Measurements from ENCODE around the gene RUNX1. TPM values are rescaled to one million over a fixed set of nuclear protein-coding genes. Genes with fewer than 3 reads are reported as not detected.
A peak's percentile ranks its signal among the peaks of the same experiment; 100 is the strongest.

The RUNX1 gene
- total and polyA plus RNA-seq, 2 of the 13 experiments (the other 11 are each of a cell fraction or from before 2014, with no cell fraction given), result 5.4 to 6.4 TPM

GRCh38 chr21:34835526-34835925, 213.6 kb downstream of the RUNX1 start:
- ATAC-seq (peak; percentile 12), FAIRE-seq (peak; percentile 15), DNase-seq (ENCODE audit: low spot score) (peak; percentile 50)
- Histone ChIP-seq H3K27ac (ENCODE audit: extremely low read length, insufficient read depth, low read length) (peak overlapping the region; percentile 92), H3K36me3 (replicated peaks in 1 of 2; ENCODE audit: control insufficient read depth in 1 of 2, insufficient read depth in 2 of 2, low read length in 2 of 2) (peaks cover 6 to 39% of the 10 kb centered on the region in 2 experiments; a peak in 4 of 5 replicates), H3K9me3 (ENCODE audit: low read length) (no peaks in the 10 kb centered on the region), H3K27me3 (ENCODE audit: control insufficient read depth in 1 of 2, insufficient read depth in 2 of 2, low read length in 2 of 2) (no peaks in the 10 kb centered on the region), H3K4me3 (replicated peaks in 1 of 3; ENCODE audit: insufficient read depth in 1 of 3, low read depth in 2 of 3, low read length in 3 of 3) (peak overlapping the region in 1 of 3 experiments; percentile 45; a peak in 1 of 6 replicates), H2AFZ (ENCODE audit: low read length) (no peak overlapping the region), H3K4me2 (ENCODE audit: low read depth, low read length) (peak overlapping the region; percentile 66), H4K20me1 (ENCODE audit: insufficient read depth, low read length) (no peaks in the 10 kb centered on the region), H3K79me2 (ENCODE audit: insufficient read depth, low read length) (peaks cover 7% of the 10 kb centered on the region), H3K4me1 (ENCODE audit: insufficient read depth, low read length) (peaks cover 46% of the 10 kb centered on the region), H3K9ac (ENCODE audit: insufficient read depth, low read depth, low read length) (peak overlapping the region; percentile 71)
- in situ Hi-C loops (cut with HindIII; ENCODE audit: extremely low pct_ligation_motif_present, low pct_unique_long_range_greater_than_20kb), result no loop called here
- intact Hi-C loops (cut with micrococcal nuclease; ENCODE audit: unreplicated experiment), result loop anchor here (5.0 kb wide), 2 partner anchors 33 to 88 kb away; no protein-coding TSS in a partner anchor
- 48% methylated on average over 6 of the region's 6 CpGs for WGBS (ENCODE audit: low lambda C conversion rate)
- POLR2A ChIA-PET, result interaction anchor here (1.7 to 7.2 kb wide), 5 partner anchors 17 to 51 kb away, joined by 8 to 92 read pairs (median 28); no protein-coding TSS in a partner anchor
- CTCF ChIA-PET (ENCODE audit: low intra/inter-chr PET ratio, low total read pairs), result no interaction called here
- BruUV-seq (replicated peaks), result no TSS peak
- no peak for TF ChIP-seq HBP1 (CRISPR knock-in tag; IDR thresholded peaks at IDR 0.05; ENCODE audit: low read depth)
- TF ChIP-seq ZEB1 (IDR thresholded peaks at IDR 0.05; ENCODE audit: insufficient replicate concordance, low read depth), result no peak
- TF ChIP-seq TBX2 (CRISPR knock-in tag; IDR thresholded peaks at IDR 0.05; ENCODE audit: borderline replicate concordance), result 0 out of 2 replicates have a peak, but pooled peaks have one; percentile 50
- TF ChIP-seq ATF3 (CRISPR knock-in tag; IDR thresholded peaks at IDR 0.05), result no peak
- TF ChIP-seq EED (CRISPR knock-in tag; IDR thresholded peaks at IDR 0.05), result no peak
- TF ChIP-seq GMEB2 (CRISPR knock-in tag; IDR thresholded peaks at IDR 0.05; ENCODE audit: low read depth), result no peak
- no peak; the same call in 1 of the 2 replicates for TF ChIP-seq SOX13 (IDR thresholded peaks at IDR 0.05)
- peak in 1 of 2 experiments; percentile 62; a peak in 2 of 4 replicates for TF ChIP-seq SOX13 (CRISPR knock-in tag; conservative IDR thresholded peaks at IDR 0.05 in 1 of 2, IDR thresholded peaks at IDR 0.05 in 1 of 2)
- TF ChIP-seq KDM5B (CRISPR knock-in tag; IDR thresholded peaks at IDR 0.05; ENCODE audit: borderline replicate concordance), result 0 out of 2 replicates have a peak, but pooled peaks have one; percentile 23
- peak; percentile 3; the same call in 1 of the 2 replicates for TF ChIP-seq MYC (CRISPR knock-in tag; IDR thresholded peaks at IDR 0.05; ENCODE audit: borderline replicate concordance)
- peak; percentile 98 for TF ChIP-seq CEBPG (CRISPR knock-in tag; IDR thresholded peaks at IDR 0.05)
- no peak for TF ChIP-seq SMARCE1 (IDR thresholded peaks at IDR 0.05; ENCODE audit: borderline replicate concordance)
- peak in 1 of 2 experiments; percentile 6; a peak in 1 of 4 replicates for TF ChIP-seq KLF16 (CRISPR knock-in tag; IDR thresholded peaks at IDR 0.05)
- peak; percentile 42; the same call in 1 of the 2 replicates for TF ChIP-seq FOSL2 (CRISPR knock-in tag; IDR thresholded peaks at IDR 0.05)
- no peak for TF ChIP-seq USF2 (IDR thresholded peaks at IDR 0.05; ENCODE audit: low read depth, low read length)
- TF ChIP-seq USF2 (CRISPR knock-in tag; IDR thresholded peaks at IDR 0.05; ENCODE audit: borderline replicate concordance), result no peak
- no peak for TF ChIP-seq KDM6A (CRISPR knock-in tag; IDR thresholded peaks at IDR 0.05; ENCODE audit: low read depth)
- TF ChIP-seq ZBTB33 (CRISPR knock-in tag; IDR thresholded peaks at IDR 0.05), result peak; percentile 86

Measured in HepG2 (cell line).